OCI-LY3 (cell line): ENCODE results near the gene AFTPH.

ENCODE experiments used
- CTCF ChIP-seq: fragments of 200-600, 300-600 bp; sonication (generic); IDR thresholded peaks from 2 replicates; pipeline ENCODE4 v1.5.1; 2014; ENCODE audit warnings: antibody characterized with exemption, low read length, low read depth
- EZH2phosphoT487 ChIP-seq: fragments of 200-600 bp; shearing (Covaris generic); IDR thresholded peaks from 2 replicates; pipeline ENCODE4 v1.6.1; 2018; ENCODE audit warnings: antibody characterized with exemption, mixed run types, low read depth

DNA sequence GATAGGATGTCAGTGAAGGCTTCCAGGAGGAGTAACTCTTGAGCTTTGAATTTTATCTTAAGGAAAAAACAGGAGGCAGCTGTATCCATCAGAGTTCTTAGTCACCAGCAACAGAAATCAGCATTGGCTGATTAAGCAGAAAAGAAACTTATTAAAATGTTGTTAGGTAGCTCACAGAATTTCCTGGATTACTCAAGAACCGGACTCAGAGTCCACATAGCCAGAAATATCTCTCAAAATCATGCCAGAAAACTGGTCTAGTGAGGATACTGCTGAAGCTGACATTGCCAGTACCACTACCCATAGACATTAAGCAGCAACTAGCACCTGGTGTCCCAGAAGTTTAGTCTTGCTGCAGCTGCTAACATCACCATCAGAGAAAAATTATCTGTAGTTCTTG, 10.1 kb upstream of the AFTPH start:
- TF ChIP-seq CTCF: no peak
- no peak for TF ChIP-seq EZH2phosphoT487
